BLaER1 (cell line): Measurements from ENCODE around the gene TENM3.

Experiments used
- H3K27ac ChIP-seq: shearing (Covaris generic); formaldehyde crosslinking; 2 replicates; pipeline ENCODE4 v1.8.1; 2022
- H3K27me3 ChIP-seq: shearing (Covaris generic); formaldehyde crosslinking; 2 replicates; pipeline ENCODE4 v1.8.1; 2022
- H3K36me3 ChIP-seq: shearing (Covaris generic); formaldehyde crosslinking; 2 replicates; pipeline ENCODE4 v1.8.1; 2022
- H3K4me1 ChIP-seq: shearing (Covaris generic); formaldehyde crosslinking; 2 replicates; pipeline ENCODE4 v1.8.1; 2022
- H3K4me2 ChIP-seq: shearing (Covaris generic); formaldehyde crosslinking; 2 replicates; pipeline ENCODE4 v1.8.1; 2022
- H3K4me3 ChIP-seq: shearing (Covaris generic); formaldehyde crosslinking; 2 replicates; pipeline ENCODE4 v1.8.1; 2022
- H3K9ac ChIP-seq: shearing (Covaris generic); formaldehyde crosslinking; 2 replicates; pipeline ENCODE4 v1.8.1; 2022
- H3K9me3 ChIP-seq: shearing (Covaris generic); formaldehyde crosslinking; 2 replicates; pipeline ENCODE4 v1.8.1; 2022
- H4K20me1 ChIP-seq: shearing (Covaris generic); formaldehyde crosslinking; 2 replicates; pipeline ENCODE4 v1.8.1; 2022
- Cebpa-rat ChIP-seq: shearing (Covaris generic); IDR thresholded peaks from 2 replicates; pipeline ENCODE4 v1.8.1; 2022

TENM3 gene

GRCh38 chr4:182552948-182553347 is 309.7 kb downstream of the TENM3 start:
- Histone ChIP-seq H4K20me1 (no peaks in the 10 kb centered on the region), H3K27me3 (no peaks in the 10 kb centered on the region), H3K4me1 (peaks cover 13% of the 10 kb centered on the region), H3K4me2 (no peak overlapping the region), H3K36me3 (no peaks in the 10 kb centered on the region), H3K9ac (no peak overlapping the region), H3K27ac (no peak overlapping the region), H3K9me3 (no peaks in the 10 kb centered on the region), H3K4me3 (no peak overlapping the region)
- no peak for TF ChIP-seq Cebpa-rat

- Histone ChIP-seq H3K4me2 (no peak overlapping the region), H3K4me1 (peaks cover 13% of the 10 kb centered on the region), H3K4me3 (no peak overlapping the region), H3K27me3 (no peaks in the 10 kb centered on the region), H3K36me3 (no peaks in the 10 kb centered on the region), H3K9me3 (no peaks in the 10 kb centered on the region), H3K9ac (no peak overlapping the region), H4K20me1 (no peaks in the 10 kb centered on the region), H3K27ac (no peak overlapping the region)
- no peak for TF ChIP-seq Cebpa-rat
Observed at GRCh38 chr4:182553653-182554052, 310.5 kb downstream of the TENM3 start.

- H3K4me2 ChIP-seq = peak overlapping the region; percentile 48
- H3K36me3 ChIP-seq = no peaks in the 10 kb centered on the region
- no peaks in the 10 kb centered on the region for H3K9me3 ChIP-seq
- TF ChIP-seq Cebpa-rat = no peak
- H3K27ac ChIP-seq = no peak overlapping the region
- H3K4me3 ChIP-seq = no peak overlapping the region
- no peaks in the 10 kb centered on the region for H3K27me3 ChIP-seq
- no peaks in the 10 kb centered on the region for H4K20me1 ChIP-seq
- no peak overlapping the region for H3K9ac ChIP-seq
- peaks cover 13% of the 10 kb centered on the region for H3K4me1 ChIP-seq
Observed at GRCh38 chr4:182554736-182555135, 311.5 kb downstream of the TENM3 start.

GRCh38 chr4:182555997-182556418 is 312.8 kb downstream of the TENM3 start:
- no peak overlapping the region for H3K27ac ChIP-seq
- H3K4me1 ChIP-seq = peaks cover 19% of the 10 kb centered on the region
- TF ChIP-seq Cebpa-rat = no peak
- no peaks in the 10 kb centered on the region for H3K36me3 ChIP-seq
- H3K4me2 ChIP-seq = no peak overlapping the region
- no peaks in the 10 kb centered on the region for H3K9me3 ChIP-seq
- no peak overlapping the region for H3K9ac ChIP-seq
- H4K20me1 ChIP-seq = no peaks in the 10 kb centered on the region
- no peak overlapping the region for H3K4me3 ChIP-seq
- H3K27me3 ChIP-seq = no peaks in the 10 kb centered on the region

GRCh38 chr4:182556580-182556979 is 313.4 kb downstream of the TENM3 start:
- TF ChIP-seq Cebpa-rat = no peak
- H3K27ac ChIP-seq = no peak overlapping the region
- H3K4me1 ChIP-seq = peaks cover 19% of the 10 kb centered on the region

GRCh38 chr4:182560358-182560757 is 317.2 kb downstream of the TENM3 start:
- no peak for TF ChIP-seq Cebpa-rat
- Histone ChIP-seq H3K9me3 (no peaks in the 10 kb centered on the region), H3K27me3 (no peaks in the 10 kb centered on the region), H3K27ac (no peak overlapping the region), H3K4me1 (peaks cover 18% of the 10 kb centered on the region), H4K20me1 (no peaks in the 10 kb centered on the region), H3K9ac (no peak overlapping the region), H3K4me2 (peak overlapping the region; percentile 8; the same call in 1 of the 2 replicates), H3K4me3 (no peak overlapping the region), H3K36me3 (no peaks in the 10 kb centered on the region)

More at GRCh38 chr4:182556580-182556979, 313.4 kb downstream of the TENM3 start:
- Histone ChIP-seq H3K27me3 (no peaks in the 10 kb centered on the region), H3K36me3 (no peaks in the 10 kb centered on the region), H3K9me3 (no peaks in the 10 kb centered on the region), H3K4me2 (no peak overlapping the region), H4K20me1 (no peaks in the 10 kb centered on the region), H3K4me3 (no peak overlapping the region), H3K9ac (no peak overlapping the region)

GRCh38 chr4:182562350-182562749 is 319.1 kb downstream of the TENM3 start:
- no peaks in the 10 kb centered on the region for H3K9me3 ChIP-seq
- no peak overlapping the region for H3K27ac ChIP-seq
- no peaks in the 10 kb centered on the region for H3K27me3 ChIP-seq
- no peaks in the 10 kb centered on the region for H3K36me3 ChIP-seq
- peaks cover 18% of the 10 kb centered on the region for H3K4me1 ChIP-seq
- H3K9ac ChIP-seq = no peak overlapping the region
- H3K4me2 ChIP-seq = peak overlapping the region; percentile 43
- TF ChIP-seq Cebpa-rat = no peak
- no peaks in the 10 kb centered on the region for H4K20me1 ChIP-seq
- no peak overlapping the region for H3K4me3 ChIP-seq

GRCh38 chr4:182564724-182565369 is 321.6 kb downstream of the TENM3 start:
- no peak for TF ChIP-seq Cebpa-rat
- peaks cover 18% of the 10 kb centered on the region for H3K4me1 ChIP-seq
- H3K4me3 ChIP-seq = no peak overlapping the region
- H3K36me3 ChIP-seq = no peaks in the 10 kb centered on the region
- H3K4me2 ChIP-seq = no peak overlapping the region
- no peaks in the 10 kb centered on the region for H3K9me3 ChIP-seq
- H3K27me3 ChIP-seq = no peaks in the 10 kb centered on the region
- no peak overlapping the region for H3K27ac ChIP-seq
- no peaks in the 10 kb centered on the region for H4K20me1 ChIP-seq
- no peak overlapping the region for H3K9ac ChIP-seq

GRCh38 chr4:182567119-182567518 is 323.9 kb downstream of the TENM3 start:
- Histone ChIP-seq H3K9ac (no peak overlapping the region), H4K20me1 (no peaks in the 10 kb centered on the region), H3K4me2 (no peak overlapping the region), H3K27ac (no peak overlapping the region), H3K27me3 (no peaks in the 10 kb centered on the region), H3K4me3 (no peak overlapping the region), H3K36me3 (no peaks in the 10 kb centered on the region), H3K4me1 (peaks cover 11% of the 10 kb centered on the region), H3K9me3 (no peaks in the 10 kb centered on the region)
- no peak for TF ChIP-seq Cebpa-rat

GRCh38 chr4:182569561-182569960 is 326.4 kb downstream of the TENM3 start:
- Histone ChIP-seq H3K36me3 (no peaks in the 10 kb centered on the region), H3K9me3 (no peaks in the 10 kb centered on the region), H3K27ac (no peak overlapping the region), H3K4me2 (no peak overlapping the region), H3K27me3 (no peaks in the 10 kb centered on the region), H4K20me1 (no peaks in the 10 kb centered on the region), H3K4me1 (no peaks in the 10 kb centered on the region), H3K4me3 (no peak overlapping the region), H3K9ac (no peak overlapping the region)
- no peak for TF ChIP-seq Cebpa-rat

GRCh38 chr4:182574706-182575105 is 331.5 kb downstream of the TENM3 start:
- TF ChIP-seq Cebpa-rat = no peak
- Histone ChIP-seq H4K20me1 (no peaks in the 10 kb centered on the region), H3K27me3 (no peaks in the 10 kb centered on the region), H3K4me3 (no peak overlapping the region), H3K36me3 (no peaks in the 10 kb centered on the region), H3K4me2 (no peak overlapping the region), H3K27ac (no peak overlapping the region), H3K9ac (no peak overlapping the region), H3K4me1 (no peaks in the 10 kb centered on the region), H3K9me3 (no peaks in the 10 kb centered on the region)
